Endometrial microvascular endothelial cells (primary cell): ENCODE results near the gene OR51B4. TPM values are rescaled to one million over a fixed set of nuclear protein-coding genes. Genes with fewer than 3 reads are reported as not detected.
"Not testable (repeated sequence)": the region's sequence is repeated elsewhere in the genome, so short reads cannot be mapped to it uniquely, and the experiment has no call there.

Source experiments
- in situ Hi-C: cut with HindIII; loops from 2 replicates; pipeline ENCODE4 v1.10.0; 2017; ENCODE audit warnings: low sequenced_read_pairs, low pct_unique_long_range_greater_than_20kb; ENCODE audit errors: inconsistent ontology term
- total RNA-seq: library from RNA; depleted of rRNA; stranded (reverse); fragments of >200 nt; gene quantifications from one replicate; pipeline ENCODE4 v1.2.3, GENCODE V29; 2015; ENCODE audit errors: inconsistent ontology term

Gene OR51B4
- total RNA-seq, 1 donor from 2014 or later = not detected

- in situ Hi-C loops = no loop called here
These were observed 3.3 kb downstream of the OR51B4 start for GRCh38 chr11:5298451-5298850.

- in situ Hi-C loops = no loop called here
These were observed 3.9 kb downstream of the OR51B4 start for GRCh38 chr11:5297721-5298323.

GRCh38 chr11:5294342-5294995 lies 7.3 kb downstream of the OR51B4 start:
- in situ Hi-C loops = not testable (repeated sequence)

GRCh38 chr11:5293028-5293427 lies 8.7 kb downstream of the OR51B4 start:
- in situ Hi-C loops = no loop called here

DNA sequence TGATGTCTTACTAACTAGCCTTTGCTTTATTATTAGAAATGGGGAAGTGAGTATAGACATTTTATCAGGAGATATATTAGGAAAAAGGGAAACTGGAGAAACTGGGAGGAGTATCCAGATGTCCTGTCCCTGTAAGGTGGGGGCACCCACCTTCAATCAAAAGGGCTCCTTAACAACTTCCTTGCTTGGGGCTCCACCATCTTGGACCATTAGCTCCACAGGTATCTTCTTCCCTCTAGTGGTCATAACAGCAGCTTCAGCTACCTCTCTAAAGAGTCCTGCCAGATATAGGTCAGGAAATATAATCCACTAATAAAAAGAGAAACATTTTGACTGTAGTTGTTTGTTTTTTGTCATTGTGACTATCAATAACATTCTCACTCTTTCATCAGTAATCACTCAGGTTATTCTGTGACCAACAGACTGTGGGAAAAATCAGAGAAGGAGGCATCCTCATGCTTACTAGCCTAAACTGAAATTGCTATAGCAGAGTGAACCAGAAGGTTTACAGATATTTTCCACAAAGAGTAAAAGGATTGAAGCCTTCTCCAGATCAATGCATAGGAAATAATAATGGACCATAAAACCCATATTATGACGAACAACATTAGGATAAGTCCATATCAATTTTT lies 10.4 kb downstream of the OR51B4 start:
- in situ Hi-C loops = no loop called here

DNA sequence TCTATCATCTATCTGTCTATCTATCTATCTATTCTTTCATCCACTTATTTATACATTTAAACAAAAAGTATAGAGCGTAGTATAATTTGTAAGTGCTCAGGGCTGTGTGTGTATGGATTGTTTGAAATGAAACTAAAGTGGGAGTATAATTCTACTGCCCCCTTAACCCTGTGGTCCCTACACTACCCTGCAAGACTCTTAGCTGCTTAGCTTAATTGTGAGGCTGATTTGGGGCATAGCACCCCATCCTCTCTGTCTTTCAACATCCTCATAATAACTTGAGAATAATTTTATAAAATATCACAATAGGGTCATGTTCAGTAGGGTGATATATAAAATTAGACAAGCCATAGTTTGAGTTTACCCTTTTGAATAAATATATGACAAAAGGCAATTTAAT lies 11.6 kb downstream of the OR51B4 start:
- in situ Hi-C loops = no loop called here

GRCh38 chr11:5289696-5290095 lies 12.1 kb downstream of the OR51B4 start:
- in situ Hi-C loops = no loop called here

DNA sequence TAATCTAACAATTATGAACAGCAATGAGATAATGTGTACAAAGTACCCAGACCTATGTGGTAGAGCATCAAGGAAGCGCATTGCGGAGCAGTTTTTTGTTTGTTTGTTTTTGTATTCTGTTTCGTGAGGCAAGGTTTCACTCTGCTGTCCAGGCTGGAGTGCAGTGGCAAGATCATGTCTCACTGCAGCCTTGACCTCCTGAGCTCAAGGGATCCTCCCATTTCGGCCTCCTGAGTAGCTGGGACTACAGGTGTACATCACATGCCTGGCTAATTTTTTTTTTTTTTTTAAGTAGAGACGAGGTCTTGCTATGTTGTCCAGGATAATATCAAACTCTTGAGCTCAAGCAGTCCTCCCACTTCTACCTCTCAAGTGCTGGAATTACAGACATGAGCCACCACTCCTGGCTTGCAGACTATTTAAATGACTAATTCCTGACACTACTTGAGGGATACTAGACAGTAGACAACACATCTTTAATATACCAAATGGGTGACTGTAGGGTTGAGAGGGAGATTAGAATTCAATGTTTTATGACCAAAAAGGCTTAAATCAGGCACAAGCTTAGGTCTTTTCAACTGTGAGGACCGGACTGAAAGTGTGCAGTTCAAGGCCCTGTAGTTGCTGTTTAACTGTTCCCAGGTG lies 12.7 kb downstream of the OR51B4 start:
- in situ Hi-C loops = no loop called here

GRCh38 chr11:5288108-5288905 lies 13.4 kb downstream of the OR51B4 start:
- in situ Hi-C loops = no loop called here

DNA sequence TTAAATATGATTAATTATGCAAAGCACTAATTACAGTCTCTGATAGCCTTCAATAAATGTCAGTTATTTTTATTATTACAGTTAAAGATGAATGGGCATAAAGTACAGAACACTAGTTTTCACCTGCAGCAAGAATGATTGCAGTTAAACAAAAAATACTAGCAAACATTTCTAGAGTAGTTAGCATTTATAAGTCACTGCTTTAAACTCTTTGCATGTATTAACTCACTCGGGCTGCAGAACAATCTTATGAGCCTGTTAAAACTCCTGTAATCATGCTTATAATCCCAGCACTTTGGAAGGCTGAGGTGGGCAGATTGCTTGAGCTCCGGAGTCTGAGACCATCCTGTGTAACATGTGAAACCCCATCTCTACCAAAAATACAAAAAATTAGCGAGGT lies 14.8 kb downstream of the OR51B4 start:
- in situ Hi-C loops = no loop called here

DNA sequence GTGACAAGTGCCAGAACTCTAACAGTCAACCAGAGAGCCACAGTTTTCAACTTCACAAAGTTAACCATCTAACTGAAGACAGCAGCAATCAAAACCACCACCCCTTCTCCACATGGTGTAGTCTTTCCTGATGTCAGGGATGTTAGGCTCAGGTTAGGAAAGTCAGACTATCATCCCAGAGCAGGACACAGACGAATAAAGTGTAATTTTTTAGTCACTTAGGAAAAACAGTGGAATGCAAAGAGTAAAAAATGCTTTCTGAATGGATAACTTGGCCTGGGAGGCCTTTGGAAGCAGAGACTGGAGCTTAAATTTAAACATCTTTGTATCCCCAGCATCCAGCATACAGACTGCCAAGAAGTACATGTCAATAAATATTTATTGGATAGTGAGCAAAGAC lies 15.4 kb downstream of the OR51B4 start:
- in situ Hi-C loops = no loop called here

- in situ Hi-C loops = no loop called here
These were observed 15.9 kb downstream of the OR51B4 start for GRCh38 chr11:5285703-5286340.

DNA sequence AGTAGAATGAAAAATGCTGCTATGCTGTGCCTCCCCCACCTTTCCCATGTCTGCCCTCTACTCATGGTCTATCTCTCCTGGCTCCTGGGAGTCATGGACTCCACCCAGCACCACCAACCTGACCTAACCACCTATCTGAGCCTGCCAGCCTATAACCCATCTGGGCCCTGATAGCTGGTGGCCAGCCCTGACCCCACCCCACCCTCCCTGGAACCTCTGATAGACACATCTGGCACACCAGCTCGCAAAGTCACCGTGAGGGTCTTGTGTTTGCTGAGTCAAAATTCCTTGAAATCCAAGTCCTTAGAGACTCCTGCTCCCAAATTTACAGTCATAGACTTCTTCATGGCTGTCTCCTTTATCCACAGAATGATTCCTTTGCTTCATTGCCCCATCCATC lies 17.1 kb downstream of the OR51B4 start:
- in situ Hi-C loops = no loop called here

GRCh38 chr11:5283882-5284281 lies 17.9 kb downstream of the OR51B4 start:
- in situ Hi-C loops = no loop called here

GRCh38 chr11:5283086-5283485 lies 18.7 kb downstream of the OR51B4 start:
- in situ Hi-C loops = no loop called here

DNA sequence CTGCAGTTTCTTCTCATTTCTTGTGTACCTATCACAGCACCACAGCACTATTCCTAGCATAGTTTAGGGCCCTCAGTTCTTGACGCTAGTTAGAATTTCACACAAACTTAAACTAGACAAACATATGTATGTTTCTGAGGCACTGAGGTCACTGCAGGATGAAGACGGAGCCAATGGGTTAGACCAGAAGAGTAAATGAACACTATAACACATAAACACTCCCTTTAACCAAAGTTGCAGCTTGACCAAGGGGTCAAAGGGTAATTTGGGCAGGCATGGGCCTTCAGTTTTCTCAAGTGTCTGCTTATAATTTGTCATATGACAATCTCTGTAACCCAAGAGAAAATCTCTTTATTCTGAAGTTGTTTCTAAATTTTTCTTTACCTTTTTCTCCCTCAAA lies 19.1 kb downstream of the OR51B4 start:
- in situ Hi-C loops = no loop called here

GRCh38 chr11:5281596-5281995 lies 20.1 kb downstream of the OR51B4 start:
- in situ Hi-C loops = no loop called here

DNA sequence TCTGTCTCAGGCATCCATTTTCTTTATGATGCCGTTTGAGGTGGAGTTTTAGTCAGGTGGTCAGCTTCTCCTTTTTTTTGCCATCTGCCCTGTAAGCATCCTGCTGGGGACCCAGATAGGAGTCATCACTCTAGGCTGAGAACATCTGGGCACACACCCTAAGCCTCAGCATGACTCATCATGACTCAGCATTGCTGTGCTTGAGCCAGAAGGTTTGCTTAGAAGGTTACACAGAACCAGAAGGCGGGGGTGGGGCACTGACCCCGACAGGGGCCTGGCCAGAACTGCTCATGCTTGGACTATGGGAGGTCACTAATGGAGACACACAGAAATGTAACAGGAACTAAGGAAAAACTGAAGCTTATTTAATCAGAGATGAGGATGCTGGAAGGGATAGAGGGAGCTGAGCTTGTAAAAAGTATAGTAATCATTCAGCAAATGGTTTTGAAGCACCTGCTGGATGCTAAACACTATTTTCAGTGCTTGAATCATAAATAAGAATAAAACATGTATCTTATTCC lies 21.1 kb downstream of the OR51B4 start:
- in situ Hi-C loops = no loop called here
